ENCODE results near the gene TXNRD2. TPM values are rescaled to one million over a fixed set of nuclear protein-coding genes. Genes with fewer than 3 reads are reported as not detected.

TXNRD2 gene
- total RNA-seq, 1 experiment from 2014 or later, result 33.7 TPM

DNA sequence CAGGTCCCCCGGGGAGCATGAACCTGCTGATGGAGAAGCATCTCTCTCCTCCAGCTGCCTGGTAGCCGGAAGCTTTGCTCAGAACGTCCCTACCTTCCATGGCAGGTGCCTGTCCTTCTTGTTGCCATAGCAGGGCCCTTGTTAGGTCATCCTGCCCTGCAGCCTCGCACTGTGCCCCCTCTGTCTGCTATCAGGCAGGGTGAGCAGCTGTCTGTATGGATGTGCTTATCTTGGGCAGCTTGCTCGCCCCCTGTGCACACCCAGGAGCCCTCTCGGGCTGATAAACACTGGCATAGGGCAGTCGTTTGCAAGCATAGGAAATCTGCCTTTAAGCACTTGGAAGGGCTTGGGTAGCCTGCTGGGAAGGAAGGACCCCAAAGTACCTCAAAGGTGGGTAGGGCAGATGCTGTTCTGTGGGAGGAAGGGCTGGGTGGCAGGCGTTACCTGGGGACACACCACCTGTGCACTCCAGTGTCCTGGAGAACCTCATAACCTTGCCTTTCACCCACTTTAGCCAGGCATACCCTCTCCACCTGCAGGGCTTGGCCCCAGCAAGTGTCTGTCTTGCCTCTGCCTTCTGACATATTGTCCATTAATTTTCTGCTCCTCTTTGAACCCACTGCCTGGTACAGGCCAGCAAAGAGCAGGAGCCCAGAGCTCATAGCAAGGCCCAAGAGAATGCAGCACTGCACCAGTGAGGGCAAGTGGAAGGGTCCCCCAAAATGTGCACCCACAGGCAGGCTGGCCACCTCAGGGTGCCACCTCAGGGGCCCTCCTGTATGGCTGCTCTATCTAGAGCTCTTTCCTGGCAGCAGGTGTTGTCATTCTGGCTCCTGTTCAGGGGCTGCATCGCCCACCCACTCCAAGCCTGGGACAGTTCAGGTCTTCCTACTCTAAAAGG is 8.0 kb downstream of the TXNRD2 start:
- Mint-ChIP-seq H3K27me3 (ENCODE audit: unreplicated experiment) (no peaks in the 10 kb centered on the region), H3K4me3 (ENCODE audit: low read depth, unreplicated experiment) (no peak overlapping the region), H3K27ac (ENCODE audit: unreplicated experiment) (no peak overlapping the region), H3K4me1 (ENCODE audit: low read depth, unreplicated experiment) (no peaks in the 10 kb centered on the region), H3K36me3 (ENCODE audit: insufficient read depth, unreplicated experiment) (peaks cover 3% of the 10 kb centered on the region), H3K9me3 (ENCODE audit: low read depth, unreplicated experiment) (peaks cover 12% of the 10 kb centered on the region)
- no peak for TF ChIP-seq CTCF (IDR thresholded peaks at IDR 0.05; ENCODE audit: unreplicated experiment)
- CTCF ChIA-PET, result no interaction called here
- DNase-seq, result no peak
- intact Hi-C loops (cut with micrococcal nuclease; ENCODE audit: unreplicated experiment), result no loop called here
- BruUV-seq (replicated peaks), result no TSS peak

GRCh38 chr22:19932367-19933206 is 9.0 kb downstream of the TXNRD2 start:
- intact Hi-C loops (cut with micrococcal nuclease; ENCODE audit: unreplicated experiment), result no loop called here
- Mint-ChIP-seq H3K4me3 (ENCODE audit: low read depth, unreplicated experiment) (no peak overlapping the region), H3K4me1 (ENCODE audit: low read depth, unreplicated experiment) (no peaks in the 10 kb centered on the region), H3K27ac (ENCODE audit: unreplicated experiment) (no peak overlapping the region), H3K9me3 (ENCODE audit: low read depth, unreplicated experiment) (peaks cover 12% of the 10 kb centered on the region), H3K36me3 (ENCODE audit: insufficient read depth, unreplicated experiment) (peaks cover 3% of the 10 kb centered on the region), H3K27me3 (ENCODE audit: unreplicated experiment) (no peaks in the 10 kb centered on the region)
- no TSS peak for BruUV-seq (replicated peaks)
- TF ChIP-seq CTCF (IDR thresholded peaks at IDR 0.05; ENCODE audit: unreplicated experiment), result no peak
- DNase-seq, result no peak
- CTCF ChIA-PET, result no interaction called here

GRCh38 chr22:19931514-19931913 is 10.1 kb downstream of the TXNRD2 start:
- H3K9me3 Mint-ChIP-seq (ENCODE audit: low read depth, unreplicated experiment), result peaks cover 7% of the 10 kb centered on the region
- BruUV-seq (replicated peaks), result no TSS peak
- H3K27me3 Mint-ChIP-seq (ENCODE audit: unreplicated experiment), result no peaks in the 10 kb centered on the region
- no peaks in the 10 kb centered on the region for H3K4me1 Mint-ChIP-seq (ENCODE audit: low read depth, unreplicated experiment)
- CTCF ChIA-PET, result interaction anchor here (0.6 to 0.7 kb wide), 2 partner anchors 9 to 21 kb away, joined by 3 to 5 read pairs; no protein-coding TSS in a partner anchor
- no peak overlapping the region for H3K27ac Mint-ChIP-seq (ENCODE audit: unreplicated experiment)
- DNase-seq, result no peak
- intact Hi-C loops (cut with micrococcal nuclease; ENCODE audit: unreplicated experiment), result no loop called here
- H3K4me3 Mint-ChIP-seq (ENCODE audit: low read depth, unreplicated experiment), result no peak overlapping the region
- H3K36me3 Mint-ChIP-seq (ENCODE audit: insufficient read depth, unreplicated experiment), result peaks cover 3% of the 10 kb centered on the region
- TF ChIP-seq CTCF (IDR thresholded peaks at IDR 0.05; ENCODE audit: unreplicated experiment), result no peak

- no peak for TF ChIP-seq CTCF (IDR thresholded peaks at IDR 0.05; ENCODE audit: unreplicated experiment)
- no TSS peak for BruUV-seq (replicated peaks)
- Mint-ChIP-seq H3K27me3 (ENCODE audit: unreplicated experiment) (no peaks in the 10 kb centered on the region), H3K9me3 (ENCODE audit: low read depth, unreplicated experiment) (peaks cover 3% of the 10 kb centered on the region), H3K4me3 (ENCODE audit: low read depth, unreplicated experiment) (no peak overlapping the region), H3K4me1 (ENCODE audit: low read depth, unreplicated experiment) (no peaks in the 10 kb centered on the region), H3K36me3 (ENCODE audit: insufficient read depth, unreplicated experiment) (peaks cover 3% of the 10 kb centered on the region), H3K27ac (ENCODE audit: unreplicated experiment) (no peak overlapping the region)
- no peak for DNase-seq
- intact Hi-C loops (cut with micrococcal nuclease; ENCODE audit: unreplicated experiment), result no loop called here
- CTCF ChIA-PET, result no interaction called here
Observed at GRCh38 chr22:19930551-19931486, 10.8 kb downstream of the TXNRD2 start.
